Hepatocyte (in vitro differentiated cells): ENCODE results near the gene PSMD2.

Experiments
- CTCF ChIP-seq: fragments of 200-600 bp; sonication (generic); IDR thresholded peaks from 2 replicates; pipeline ENCODE4 v1.5.1; 2016; ENCODE audit warnings: antibody characterized with exemption, mild to moderate bottlenecking; ENCODE audit not compliant: poor library complexity
- EZH2phosphoT487 ChIP-seq: fragments of 200-600 bp; sonication (generic); IDR thresholded peaks from one replicate; pipeline ENCODE4 v1.6.1; 2018; ENCODE audit warnings: antibody characterized with exemption, mild to moderate bottlenecking, low read depth, moderate library complexity; ENCODE audit not compliant: unreplicated experiment, severe bottlenecking

- no peak for TF ChIP-seq CTCF
- no peak for TF ChIP-seq EZH2phosphoT487
Measured at GRCh38 chr3:184336547-184337398, 37.7 kb downstream of the PSMD2 start.
